GM21723 (cell line): Measurements from ENCODE around the gene FAM171A1.
"Not testable (repeated sequence)": the region's sequence is repeated elsewhere in the genome, so short reads cannot be mapped to it uniquely, and the experiment has no call there.

Experiments used
- ATAC-seq: cut with Tn5 transposase; IDR thresholded peaks from one replicate; pipeline ENCODE4 v1.9.1; 2021; ENCODE audit warnings: mild to moderate bottlenecking, moderate library complexity; ENCODE audit not compliant: unreplicated experiment

The FAM171A1 gene

DNA sequence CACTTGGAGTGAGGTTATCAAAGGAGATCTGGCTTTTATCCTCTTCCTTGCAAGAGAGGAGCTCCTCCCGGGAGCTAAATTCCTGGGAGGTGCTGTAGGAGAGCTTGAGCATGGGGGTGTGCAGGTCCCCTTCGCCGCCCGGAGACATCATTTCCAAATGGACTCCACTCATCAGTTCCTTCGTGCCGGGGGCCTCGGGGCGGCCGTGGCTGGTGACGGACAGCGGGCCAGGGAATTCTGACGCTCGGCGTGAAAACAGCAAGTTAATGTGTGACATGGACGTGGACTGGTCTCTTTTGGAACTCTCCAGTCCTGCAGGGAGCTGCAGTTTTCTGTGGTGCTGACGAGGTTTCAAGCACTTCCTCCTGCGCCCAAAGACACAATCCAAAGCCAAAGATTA is 156.9 kb downstream of the FAM171A1 start:
- ATAC-seq, result no peak

DNA sequence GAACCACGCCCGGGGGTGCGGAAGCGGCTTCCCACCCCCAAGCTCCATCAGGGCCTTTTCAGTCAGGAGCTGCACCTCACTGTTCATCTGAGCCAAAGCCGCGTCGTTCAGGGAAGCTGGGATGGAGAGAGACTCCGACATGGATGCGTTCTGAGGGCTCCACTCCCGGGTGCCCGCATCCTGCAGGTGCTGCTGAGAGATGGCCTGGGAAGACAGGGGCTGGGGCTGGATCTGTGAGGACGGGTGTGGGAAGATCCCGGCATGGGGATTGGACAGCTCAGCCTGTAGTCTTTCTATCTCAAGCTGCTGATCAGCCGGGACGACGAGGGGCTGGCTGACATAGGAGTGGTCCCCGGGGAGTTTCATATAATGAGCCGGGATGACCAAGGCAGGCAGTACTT is 157.6 kb downstream of the FAM171A1 start:
- ATAC-seq, result no peak

DNA sequence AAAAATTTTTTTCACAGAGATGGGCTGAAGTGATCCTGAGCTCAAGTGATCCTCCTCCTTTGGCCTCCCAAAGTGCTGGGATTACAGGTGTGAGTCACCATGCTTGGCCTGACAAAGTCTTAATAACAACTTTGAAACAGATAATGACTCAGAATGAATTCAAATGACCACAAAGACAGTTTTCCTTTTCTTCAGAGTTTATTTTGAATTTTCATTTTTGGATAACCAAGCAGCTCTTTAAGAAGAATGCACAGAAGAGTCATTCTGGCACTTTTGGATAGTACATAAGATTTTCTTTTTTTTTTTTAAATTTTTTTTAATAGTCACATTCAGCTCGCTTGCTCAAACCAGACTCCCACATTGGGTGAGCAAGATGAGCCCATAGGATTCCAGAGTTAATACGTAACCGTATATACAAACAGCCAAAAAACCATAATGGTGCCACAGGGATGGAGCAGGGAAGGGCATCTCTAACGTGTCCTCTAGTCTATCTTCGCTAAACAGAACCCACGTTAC is 159.6 kb downstream of the FAM171A1 start:
- ATAC-seq, result no peak

DNA sequence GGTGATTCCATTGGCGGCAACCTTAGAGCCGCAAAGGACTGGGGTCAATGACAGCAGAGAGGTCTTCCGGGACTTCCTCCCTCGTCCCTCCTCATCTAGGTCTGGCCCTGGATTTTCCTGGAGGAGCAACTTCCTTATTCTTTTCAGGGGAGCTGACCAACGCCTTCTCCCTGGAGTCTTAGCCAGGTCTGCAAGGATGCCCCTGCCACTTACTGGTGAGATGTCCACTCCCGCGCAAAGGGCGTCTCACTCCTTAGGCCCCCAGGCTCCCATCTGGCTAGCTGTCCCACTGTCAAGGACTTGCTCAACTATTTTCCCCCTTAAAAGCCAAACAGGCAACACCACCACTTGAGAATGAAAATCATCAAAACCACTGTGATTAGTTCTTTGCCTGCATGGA is 160.6 kb downstream of the FAM171A1 start:
- no peak for ATAC-seq

DNA sequence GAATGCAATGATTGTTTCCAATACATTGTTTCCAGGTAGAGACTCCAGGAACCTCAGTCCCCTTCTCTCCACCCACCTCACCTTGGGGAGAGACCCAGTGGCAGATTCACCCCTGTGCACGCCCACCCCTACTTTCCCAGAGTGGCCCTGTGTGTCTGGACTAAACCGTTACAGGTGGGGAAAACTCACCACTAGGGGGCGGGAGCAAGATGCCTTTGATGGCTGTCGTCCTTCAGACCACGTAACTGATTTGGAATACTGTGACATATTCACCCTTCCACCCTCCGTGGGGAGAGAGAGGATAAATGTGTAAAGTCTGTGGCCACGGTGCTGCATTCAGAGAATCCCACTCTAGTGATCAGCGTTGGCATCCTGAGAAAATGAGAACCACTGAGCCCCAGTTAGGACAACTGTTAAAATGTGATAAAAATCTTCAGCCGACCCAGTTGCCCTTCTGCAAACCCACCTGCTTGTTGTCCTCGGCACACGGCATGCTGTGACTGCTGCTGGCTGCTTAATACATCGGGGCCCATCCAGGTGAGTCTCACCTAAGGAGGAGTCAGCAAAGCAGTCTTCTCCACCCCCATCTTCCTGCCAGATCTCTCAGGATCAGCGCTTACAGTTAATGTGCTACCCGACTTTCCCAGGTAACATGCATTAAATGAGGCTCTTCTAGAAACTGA is 161.1 kb downstream of the FAM171A1 start:
- ATAC-seq, result peak; percentile 63

DNA sequence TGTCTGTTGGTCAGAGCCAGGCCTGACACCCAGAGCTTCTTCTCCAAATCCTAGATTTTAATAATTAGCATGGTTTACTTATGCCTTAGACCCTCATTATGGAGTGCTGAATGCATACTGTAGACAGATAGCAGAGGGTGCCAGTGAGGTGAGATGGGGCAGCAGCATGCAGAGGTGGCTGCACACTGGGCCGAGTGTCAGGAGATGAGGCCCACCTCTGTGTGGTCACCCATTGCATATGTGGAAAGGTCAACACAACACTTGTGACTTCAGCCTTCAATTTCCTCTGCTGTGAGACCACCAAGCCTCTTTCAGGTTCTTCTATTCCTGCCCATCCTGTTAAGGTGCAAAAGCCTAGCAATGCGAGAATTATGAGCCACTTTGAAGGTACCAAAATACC is 162.9 kb downstream of the FAM171A1 start:
- no peak for ATAC-seq

DNA sequence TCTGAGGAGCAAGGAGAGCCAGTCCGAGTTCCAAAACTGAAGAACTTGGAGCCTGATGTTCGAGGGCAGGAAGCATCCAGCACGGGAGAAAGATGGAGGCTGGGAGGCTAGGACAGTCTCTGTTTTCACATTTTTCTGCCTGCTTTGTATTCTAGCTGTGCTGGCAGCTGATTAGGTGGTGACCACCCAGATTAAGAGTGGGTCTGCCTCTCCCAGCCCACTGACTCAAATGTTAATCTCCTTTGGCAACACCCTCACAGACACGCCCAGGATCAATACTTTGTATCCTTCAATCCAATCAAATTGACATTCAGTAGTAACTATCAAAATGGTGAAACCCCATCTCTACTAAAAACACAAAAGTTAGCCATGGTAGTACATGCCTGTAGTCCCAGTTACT is 163.7 kb downstream of the FAM171A1 start:
- ATAC-seq, result not testable (repeated sequence)

DNA sequence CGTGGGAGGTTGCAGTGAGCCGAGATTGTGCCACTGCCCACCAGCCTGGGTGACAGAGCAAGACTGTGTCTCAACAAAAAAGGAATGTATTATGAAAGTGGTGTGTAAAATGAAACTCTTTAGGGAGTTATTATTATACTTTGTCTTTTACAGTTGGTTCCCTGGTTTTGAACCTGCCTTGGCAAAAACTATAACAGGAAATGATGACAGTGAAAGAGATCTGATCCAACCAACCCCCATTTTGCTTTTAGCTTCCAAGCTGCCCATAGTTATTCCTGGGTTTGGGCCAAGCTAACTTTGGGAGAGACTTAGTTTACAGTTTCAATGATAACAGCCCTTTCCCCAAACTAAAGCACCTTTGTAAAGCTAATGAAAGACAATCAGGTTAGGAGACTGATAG is 168.4 kb downstream of the FAM171A1 start:
- no peak for ATAC-seq

DNA sequence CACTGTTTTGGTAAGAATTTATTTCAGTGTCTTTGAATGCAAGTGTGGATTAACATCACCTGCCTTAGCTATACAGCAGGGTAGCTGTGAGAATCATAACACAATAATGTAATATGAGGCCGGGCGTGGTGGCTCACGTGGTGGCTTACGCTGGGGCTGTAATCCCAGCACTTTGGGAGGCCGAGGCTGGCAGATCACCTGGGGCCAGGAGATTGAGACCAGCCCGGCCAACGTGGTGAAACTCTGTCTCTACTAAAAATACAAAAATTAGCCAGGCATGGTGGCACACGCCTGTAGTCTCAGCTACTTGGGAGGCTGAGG is 168.8 kb downstream of the FAM171A1 start:
- not testable (repeated sequence) for ATAC-seq

DNA sequence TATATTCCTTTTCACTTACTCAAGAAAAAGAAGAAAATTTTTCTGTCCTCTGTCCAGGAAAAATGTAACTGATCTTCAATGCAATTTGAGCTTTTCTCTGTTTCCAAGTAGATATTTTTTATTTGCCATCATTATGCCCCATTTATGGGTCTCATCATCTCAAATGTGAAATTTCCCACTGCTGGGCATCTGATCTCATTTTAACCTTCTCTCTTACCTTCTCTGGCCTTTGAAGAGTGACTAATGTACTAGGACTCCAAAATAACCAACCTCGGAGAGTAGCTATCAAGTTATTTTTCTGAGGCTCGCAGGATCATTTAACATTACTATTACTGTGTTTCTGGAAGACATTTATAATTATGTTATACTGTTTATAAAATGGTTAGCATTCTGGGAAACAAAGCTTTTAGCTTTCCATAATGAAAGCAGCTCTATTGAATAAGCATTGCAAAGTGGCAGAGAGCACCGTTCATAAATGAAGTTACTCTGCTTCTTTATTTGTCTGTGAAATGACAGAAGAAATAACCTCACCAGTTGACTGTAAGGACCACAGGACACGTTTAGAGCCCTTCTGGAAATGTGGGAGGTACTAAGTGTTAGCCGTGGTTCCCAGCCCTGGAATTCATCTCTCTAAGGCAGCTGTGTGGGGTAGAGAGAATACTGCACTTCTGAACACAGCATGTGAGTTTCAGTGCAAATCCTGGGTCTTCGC is 169.3 kb downstream of the FAM171A1 start:
- ATAC-seq, result no peak

DNA sequence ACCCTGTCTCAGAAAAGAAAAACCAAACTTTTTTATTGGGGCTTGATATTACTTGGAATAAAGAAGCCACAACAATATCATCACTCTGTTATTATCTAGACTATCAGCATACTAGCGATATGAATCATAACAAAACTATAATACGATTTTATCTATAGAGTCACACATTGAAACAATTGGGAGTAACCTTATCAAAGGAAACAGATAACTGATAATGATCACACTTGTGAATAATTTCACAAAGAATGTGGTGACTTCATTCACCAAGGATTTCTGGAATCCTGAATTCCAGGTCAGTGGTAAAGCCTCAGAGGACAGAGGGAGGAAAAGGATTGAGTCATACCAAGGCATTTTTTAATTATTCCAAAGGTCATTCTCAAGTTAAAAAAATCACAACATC is 170.5 kb downstream of the FAM171A1 start:
- ATAC-seq, result no peak

DNA sequence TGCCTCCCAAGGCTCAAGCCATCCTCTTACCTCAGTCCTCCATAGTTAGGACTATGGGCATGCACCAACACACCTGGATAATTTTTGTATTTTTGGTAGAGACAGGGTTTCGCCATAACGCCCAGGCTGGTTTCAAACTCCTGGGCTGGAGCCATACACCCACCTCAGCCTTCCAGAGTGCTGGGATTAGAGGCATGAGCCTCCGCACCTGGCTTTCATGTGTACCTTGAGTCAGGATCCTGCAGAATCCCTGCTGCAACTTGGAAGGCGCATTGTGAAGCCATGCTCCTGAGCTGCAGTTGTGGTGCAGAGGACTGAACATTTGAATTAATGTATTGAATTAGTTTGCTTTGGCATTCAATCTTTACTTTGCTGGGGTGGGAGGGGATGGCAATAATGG is 173.2 kb downstream of the FAM171A1 start:
- ATAC-seq, result no peak

DNA sequence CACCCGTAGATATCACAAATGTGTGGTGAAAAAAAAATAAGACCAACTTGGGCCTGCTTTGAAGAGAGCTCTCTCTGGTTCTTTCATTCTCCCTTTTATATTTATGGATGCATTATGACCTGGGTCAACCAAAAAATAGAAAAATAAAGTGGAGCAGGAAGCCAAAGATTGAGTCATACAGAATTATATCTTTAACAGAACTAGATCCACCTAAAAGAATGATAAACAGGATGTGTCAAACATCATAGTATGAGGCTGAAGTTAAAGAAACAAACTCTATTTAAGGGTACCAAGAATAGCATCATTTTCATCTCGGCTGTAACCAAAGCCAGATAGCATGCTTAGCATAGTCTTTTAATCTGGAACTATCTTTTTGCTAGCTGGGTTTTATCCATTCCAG is 173.8 kb downstream of the FAM171A1 start:
- ATAC-seq, result no peak

DNA sequence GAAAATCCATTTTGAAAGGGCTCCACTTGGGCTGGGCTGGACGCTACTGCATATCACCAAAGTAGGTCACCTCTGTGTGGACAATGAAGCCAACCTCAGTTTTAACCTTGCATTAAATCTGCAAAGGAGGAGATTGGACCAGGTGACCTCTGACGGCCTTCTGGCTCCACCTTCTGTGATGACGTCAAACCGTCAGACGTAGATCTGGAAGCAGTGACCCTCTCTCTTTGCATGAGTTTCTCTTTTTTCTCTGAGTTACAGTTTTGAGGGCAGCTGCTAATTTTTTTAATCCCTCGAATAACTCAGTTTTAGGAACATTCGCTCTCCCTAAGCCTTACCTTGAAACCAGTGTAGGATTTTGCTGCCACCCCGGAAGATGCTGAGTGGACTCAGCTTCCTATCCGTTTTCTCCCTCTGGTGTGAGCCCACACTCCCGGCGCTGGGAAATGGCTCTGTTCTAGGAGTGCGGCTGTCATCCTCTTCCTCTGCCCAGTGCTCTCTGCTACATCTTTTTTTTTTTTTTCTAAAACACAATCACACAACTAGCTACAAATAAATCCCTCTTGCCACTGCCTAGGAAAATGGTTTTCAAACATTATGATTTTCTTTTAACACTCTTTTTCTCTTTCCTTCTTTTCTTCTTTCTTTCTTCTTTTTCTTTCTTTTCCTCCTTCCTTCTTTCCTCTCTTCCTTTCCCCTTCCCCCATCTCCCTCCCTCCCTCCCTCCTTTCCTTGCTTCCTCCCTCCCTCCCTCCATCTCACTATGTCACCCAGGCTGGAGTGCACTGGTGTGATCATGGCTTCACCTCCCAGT is 174.9 kb downstream of the FAM171A1 start:
- no peak for ATAC-seq

DNA sequence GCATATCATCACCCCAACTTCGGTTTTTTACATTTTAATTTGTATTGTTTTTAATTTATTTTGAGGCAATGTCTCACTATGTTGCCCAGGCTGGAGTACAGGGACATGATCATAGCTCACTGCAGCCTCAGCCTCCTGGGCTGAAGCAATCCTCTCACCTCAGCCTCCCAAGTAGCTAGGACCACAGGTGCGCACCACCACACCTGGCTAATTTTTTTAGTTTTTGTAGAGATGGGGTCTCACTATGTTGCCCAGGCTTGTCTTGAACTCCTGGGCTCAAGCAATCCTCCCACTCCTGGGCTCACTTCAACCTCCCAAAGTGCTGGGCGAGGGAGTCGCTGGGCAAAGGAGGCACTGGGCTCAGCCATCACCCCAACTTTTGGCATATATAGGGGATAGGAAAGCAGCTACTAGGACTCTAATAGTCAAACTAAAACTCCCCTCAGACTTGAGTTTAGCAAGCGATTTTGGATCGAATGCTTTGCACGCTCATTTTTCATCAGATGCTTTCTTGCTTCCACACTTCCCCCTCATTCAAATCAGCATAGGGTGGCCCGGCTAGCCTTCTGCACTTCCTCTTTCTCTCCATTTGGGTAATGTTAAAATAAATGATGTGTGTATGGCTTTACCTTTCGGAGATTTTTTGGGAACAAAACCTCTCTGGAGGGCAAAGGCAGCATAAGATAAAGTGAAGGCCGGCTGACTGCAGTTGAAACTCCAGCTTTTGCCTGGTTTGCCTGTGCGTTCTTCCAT is 181.8 kb downstream of the FAM171A1 start:
- ATAC-seq, result no peak

DNA sequence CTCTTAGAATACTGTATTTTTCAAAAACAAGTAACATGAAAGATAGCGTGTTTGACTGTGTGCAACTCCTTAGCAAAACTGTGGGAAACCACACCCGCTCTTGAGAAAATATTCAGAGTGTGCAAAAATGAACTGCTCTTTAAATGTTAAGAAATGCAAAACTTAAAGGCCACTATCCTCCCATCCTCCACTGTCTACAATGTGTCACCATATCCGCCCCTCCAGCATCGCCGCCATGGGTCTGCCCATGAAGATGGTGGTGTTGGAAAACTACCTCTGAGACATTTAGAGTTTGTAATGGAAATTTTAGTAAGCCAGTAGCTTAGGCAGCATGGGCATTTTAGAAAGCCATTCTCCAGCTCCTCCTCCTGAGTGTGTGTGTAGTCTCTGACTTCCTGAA is 182.5 kb downstream of the FAM171A1 start:
- ATAC-seq, result no peak

DNA sequence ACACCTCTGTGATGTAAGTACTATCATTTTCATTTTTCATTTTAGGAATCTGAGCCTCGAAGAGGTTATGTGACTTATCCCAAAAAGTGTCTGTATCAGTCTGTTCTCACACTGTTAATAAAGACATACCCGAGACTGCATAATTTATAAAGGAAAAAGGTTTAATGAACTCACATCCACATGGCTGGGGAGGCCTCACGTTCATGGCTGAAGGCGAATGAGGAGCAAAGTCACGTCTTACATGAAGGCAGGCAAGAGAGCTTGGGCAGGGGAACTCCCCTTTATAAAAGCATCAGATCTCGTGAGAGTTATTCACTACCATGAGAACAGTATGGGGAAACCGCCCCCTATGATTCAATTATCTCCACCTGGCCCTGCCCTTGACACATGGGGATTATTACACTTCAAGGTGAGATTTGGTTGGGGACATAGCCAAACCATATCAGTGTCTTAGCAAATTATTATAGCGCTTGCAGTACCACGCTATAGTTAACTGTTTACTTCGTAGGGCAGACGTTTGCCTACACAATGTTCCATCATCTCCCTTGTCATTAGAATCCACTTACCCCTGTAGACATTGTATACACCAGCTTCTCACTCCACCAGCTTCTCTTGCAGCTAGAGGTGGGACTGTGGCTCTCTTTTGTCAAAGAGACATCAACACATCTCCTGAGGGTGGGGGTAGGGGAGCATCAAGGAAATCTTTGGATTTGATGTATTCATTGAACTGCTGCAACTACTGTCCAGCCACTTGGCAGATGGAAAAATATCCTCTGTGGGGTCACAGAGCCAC is 187.2 kb downstream of the FAM171A1 start:
- ATAC-seq, result no peak

DNA sequence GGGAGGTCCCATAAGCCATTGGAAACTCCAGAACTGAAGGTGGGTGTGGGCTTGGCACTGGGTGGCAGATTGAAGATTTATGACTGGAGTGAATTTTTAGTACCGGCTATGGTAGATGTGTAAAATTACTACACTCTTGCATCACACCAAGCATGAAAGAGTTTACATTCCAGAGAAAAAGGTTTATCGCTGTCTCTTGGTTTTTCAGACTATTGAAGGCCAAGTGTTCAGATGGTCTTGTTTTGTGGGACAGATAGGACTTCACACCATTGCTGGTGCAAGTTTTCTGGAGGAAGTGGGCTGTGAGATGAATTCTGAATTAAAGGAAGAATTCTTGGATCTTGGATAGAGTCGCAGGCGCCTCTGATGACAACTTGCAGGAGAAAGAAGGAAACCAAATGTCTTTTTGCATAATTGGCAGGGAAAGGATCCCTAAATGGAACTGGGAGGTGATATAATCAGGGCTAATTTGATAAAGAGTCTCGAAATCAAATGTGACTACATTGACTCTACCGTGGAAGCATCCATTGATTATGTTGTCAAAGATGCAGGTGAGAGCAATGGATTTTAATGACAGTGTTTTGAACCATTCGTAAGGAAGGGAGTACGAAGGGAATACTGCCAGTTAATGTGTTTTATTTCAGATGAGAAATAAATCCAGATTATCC is 188.4 kb downstream of the FAM171A1 start:
- no peak for ATAC-seq

DNA sequence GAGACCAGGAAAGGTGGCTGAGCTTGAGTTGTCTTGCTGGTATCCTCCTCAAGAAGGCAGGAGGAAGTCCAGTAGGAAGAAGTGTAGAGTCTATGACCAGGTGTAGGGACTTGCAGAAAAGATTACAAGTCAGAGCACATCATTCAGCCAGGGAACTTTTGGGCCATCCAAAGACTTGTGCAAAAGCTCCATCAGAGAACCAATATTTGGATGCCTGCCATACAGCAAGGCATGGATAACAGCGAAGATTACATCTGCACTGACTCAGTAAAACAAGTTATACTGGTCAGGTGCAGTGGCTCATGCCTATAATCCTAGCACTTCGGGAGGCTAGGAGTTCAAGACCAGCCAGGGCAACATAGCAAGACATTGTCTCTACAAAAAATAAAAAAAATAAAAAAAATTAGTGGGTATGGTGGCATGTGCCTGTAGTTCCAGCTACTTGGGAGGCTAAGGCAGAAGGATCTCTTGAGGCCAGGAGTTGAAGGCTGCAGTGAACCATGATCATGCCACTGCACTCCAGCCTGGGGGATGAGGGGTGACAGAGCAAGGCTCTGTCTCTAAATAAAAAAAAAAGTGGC is 189.4 kb downstream of the FAM171A1 start:
- ATAC-seq, result no peak
